ENCODE results near the gene RBPMS2.

The RBPMS2 gene

GRCh38 chr15:64782751-64783150 is 7.4 kb upstream of the RBPMS2 start:
- DNase-seq (ENCODE audit: low read depth in 2 of 2): no peak

DNA sequence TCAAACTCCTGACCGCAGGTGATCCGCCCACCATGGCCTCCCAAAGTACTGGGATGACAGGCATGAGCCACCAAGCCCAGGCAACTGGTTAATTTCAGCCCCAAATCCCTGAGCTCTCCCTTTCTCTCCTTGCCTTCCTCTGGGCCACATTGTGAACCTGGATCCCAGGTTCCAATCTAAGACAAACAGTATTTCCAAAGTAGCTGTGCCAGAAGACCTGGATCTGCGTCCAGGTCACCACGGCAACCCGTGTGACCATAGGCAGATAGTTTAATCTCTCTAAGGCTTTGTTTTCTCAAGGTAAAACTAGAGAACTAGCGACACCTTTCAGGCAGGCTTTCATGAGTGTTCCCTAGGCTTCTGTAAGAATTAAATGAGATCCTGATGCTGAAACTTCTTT is 5.9 kb upstream of the RBPMS2 start:
- no peak for DNase-seq (ENCODE audit: low read depth in 2 of 2)

DNA sequence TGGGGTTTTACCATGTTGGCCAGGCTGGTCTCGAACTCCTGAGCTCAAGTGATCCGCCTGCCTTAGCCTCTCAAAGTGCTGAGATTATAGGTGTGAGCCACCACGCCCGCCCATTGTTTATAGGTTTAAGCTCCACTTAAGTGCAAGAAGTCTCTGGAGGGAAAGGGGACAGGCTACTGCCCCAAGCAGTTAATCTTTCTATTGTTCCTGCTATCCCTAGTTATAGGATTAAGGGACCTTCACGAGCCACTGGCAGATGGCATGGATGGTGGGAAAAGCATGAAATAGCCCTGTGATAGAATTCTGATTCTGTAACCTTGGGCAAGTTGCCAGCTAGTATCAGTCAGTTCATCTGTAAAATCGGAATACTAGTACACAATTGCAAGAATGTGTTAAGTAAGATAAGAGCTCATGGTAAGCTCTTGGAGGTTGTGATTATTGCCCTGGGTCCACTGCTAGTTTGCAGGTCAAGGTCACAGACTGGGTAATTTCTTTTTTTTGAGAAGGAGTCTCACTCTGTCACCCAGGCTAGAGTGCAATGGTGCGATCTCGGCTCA is 5.3 kb upstream of the RBPMS2 start:
- no peak for DNase-seq (ENCODE audit: low read depth in 2 of 2)

DNA sequence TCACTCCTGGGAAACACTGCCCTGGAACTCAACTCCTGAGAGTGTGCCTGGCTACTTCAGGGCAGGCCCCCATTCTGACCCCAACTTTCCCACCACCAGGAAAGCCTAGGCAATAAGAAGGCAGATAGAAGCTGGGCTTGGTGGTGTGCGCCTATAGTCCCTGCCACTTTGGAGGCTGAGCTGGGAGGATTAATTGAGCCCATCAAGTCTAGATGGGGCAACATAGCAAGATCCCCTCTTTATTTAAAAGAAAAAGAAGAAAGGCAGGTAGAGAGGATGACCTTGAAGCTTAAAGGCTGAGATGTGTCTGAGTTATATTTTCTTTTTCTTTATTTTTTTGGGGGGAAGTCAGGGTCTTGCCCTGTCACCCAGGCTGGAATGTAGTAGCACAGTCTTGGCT is 4.2 kb upstream of the RBPMS2 start:
- no peak for DNase-seq (ENCODE audit: low read depth in 2 of 2)

- no peak for DNase-seq (ENCODE audit: low read depth in 2 of 2)
These were observed 3.6 kb upstream of the RBPMS2 start for GRCh38 chr15:64779024-64779423.

GRCh38 chr15:64776402-64776786 is 1.0 kb upstream of the RBPMS2 start:
- no peak for DNase-seq (ENCODE audit: low read depth in 2 of 2)

GRCh38 chr15:64774629-64775493 is 528 bp downstream of the RBPMS2 start:
- DNase-seq (ENCODE audit: low read depth in 2 of 2): no peak

DNA sequence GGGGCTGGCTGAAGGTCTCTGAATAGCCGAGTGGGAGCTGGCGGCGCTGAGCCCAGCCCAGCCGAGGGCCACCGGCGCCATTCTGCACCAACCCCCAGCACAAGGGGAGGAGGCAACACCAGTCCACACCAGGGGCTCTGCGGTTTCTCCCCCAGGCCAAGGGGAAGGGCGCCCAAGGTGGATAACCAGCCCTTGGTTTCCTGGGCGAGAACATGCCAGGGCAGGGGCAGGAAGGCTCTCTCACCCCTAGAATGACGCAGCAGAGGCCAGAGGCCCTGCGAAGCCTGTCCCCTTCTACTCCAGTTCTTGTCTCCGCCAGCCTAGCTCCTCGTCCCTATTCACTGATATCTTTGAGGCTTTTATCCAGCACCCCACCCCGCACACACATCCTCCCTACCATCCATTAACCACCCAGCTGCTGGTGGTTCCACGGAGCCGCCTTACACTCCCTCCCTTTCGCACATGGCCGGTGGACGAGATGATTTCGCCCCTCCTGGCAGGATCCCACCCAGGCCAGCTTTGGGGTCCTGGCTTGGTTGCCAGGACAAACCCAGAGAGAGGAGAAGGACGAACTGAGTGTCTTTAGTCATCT is 1.3 kb downstream of the RBPMS2 start:
- no peak for DNase-seq (ENCODE audit: low read depth in 2 of 2)

- DNase-seq (ENCODE audit: low read depth in 2 of 2): no peak
These were observed 1.8 kb downstream of the RBPMS2 start for GRCh38 chr15:64773606-64774005.

DNA sequence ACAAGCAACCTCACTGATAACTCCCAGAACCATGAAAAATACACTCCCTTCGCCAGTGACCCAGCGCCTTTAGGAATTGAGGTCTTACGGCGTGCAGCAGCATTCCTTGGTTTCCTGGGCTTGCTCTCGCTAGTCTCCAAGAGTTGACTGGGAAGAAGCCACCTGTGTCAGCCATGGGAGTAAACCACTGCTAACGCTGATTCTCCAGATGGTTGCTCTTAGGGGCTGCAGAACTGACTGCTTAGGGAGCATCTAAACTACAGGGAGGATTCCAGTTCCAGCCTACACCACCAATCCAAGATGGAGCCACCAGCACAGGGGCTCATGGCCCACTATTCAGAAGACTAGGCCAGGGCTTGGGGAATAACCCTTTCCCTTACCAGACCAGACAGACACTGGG is 2.4 kb downstream of the RBPMS2 start:
- DNase-seq (ENCODE audit: low read depth in 2 of 2): no peak

DNA sequence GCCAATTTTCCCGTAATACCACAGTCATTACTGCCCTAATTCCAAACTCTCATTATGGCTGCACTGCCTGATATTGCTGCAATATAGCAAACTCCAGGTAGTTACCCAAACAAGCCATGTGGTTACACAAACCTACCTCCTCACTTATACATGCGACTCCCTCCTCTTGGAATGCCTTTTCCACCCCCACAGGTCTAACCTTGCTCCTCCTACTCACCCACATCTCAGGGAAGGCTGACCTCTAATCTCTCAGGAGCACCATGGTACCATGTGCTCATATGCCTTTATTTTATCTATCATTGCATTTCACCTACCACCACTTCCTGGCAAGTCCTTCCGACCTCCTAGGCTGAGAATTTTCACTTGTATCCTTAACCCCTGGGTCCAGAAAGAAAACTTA is 2.9 kb downstream of the RBPMS2 start:
- DNase-seq (ENCODE audit: low read depth in 2 of 2): no peak

GRCh38 chr15:64770626-64771025 is 4.8 kb downstream of the RBPMS2 start:
- no peak for DNase-seq (ENCODE audit: low read depth in 2 of 2)

GRCh38 chr15:64767203-64767602 is 8.2 kb downstream of the RBPMS2 start:
- DNase-seq (ENCODE audit: low read depth in 2 of 2): no peak

DNA sequence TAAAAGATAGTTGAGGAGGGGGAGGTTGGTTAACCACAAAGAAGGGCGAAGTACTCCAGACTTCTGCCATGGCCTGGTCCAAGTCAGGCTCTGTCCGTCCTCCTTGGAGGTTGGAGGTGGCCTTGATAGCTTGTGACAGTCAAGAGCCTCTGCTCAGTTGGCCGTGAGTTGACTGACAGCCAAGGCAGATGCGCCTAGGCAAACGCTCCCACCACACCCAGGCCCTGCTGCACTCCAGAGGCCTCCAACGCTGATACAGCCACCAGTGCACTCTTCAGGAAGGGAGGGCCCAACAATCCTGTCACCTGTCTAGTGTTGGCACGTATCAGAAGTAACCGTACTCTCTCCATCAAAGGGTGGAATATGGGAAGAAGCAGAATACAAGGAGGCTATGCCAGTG is 9.3 kb downstream of the RBPMS2 start:
- DNase-seq (ENCODE audit: low read depth in 2 of 2): no peak

DNA sequence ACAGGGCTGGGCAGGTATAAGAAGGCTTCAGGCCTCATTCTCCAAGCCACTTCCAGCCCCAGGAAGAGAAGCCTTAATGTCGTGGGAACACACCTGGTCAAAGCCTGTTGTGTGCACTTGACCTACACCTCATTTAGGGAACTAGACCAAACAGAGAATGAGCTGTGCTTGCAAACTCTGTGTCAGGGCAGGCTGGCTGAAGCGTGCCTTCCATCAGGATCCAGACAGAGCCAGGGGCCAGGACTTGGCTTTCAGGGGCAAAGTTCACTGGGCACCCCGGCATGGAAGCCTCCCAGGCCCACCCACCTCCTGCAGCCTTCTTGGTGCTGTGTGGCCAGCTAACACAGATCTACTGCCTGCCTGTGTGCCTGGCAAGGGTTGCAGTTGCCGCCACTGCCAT is 11.5 kb downstream of the RBPMS2 start:
- no peak for DNase-seq (ENCODE audit: low read depth in 2 of 2)

GRCh38 chr15:64763462-64763861 is 11.9 kb downstream of the RBPMS2 start:
- no peak for DNase-seq (ENCODE audit: low read depth in 2 of 2)

DNA sequence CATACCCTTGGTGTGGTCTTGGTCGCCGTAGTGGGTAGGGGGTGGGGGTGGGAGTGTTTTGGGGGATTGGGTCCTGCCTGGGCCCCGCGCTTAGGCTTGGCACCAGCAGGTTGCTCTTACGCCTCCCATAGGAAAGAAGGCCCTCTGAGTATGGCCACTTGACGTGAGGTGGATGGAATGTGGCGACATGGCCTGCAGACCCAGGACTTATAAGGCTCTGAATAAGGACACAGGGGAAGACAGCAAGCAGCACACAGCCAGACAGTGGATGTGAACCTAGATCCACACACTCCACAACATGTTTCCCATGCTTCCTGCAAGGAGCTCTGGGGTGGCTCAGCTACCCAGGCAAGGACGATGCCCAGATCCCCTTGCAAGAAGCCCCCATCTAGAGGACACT is 12.4 kb downstream of the RBPMS2 start:
- no peak for DNase-seq (ENCODE audit: low read depth in 2 of 2)

GRCh38 chr15:64762546-64762945 is 12.8 kb downstream of the RBPMS2 start:
- DNase-seq (ENCODE audit: low read depth in 2 of 2): no peak

DNA sequence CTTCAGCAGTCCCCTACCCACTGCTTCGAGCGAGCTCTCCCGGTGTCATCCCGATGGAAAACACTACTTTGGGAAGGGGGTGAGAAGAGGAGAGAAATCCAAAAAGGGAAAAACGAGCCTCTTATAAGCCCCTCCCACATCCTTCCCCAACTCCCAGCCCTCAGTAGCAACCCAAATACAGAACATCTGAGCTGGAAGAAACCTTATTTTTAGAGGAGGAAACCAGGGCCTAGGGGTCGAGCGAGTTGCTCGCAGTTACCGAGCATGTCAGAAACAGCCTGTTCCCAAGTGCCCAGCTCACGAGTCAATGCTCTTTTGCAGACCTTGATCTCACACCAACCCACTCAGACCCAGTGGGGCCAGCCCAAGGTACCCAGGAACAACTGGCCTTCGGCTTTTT is 14.2 kb downstream of the RBPMS2 start:
- DNase-seq (ENCODE audit: low read depth in 2 of 2): no peak

DNA sequence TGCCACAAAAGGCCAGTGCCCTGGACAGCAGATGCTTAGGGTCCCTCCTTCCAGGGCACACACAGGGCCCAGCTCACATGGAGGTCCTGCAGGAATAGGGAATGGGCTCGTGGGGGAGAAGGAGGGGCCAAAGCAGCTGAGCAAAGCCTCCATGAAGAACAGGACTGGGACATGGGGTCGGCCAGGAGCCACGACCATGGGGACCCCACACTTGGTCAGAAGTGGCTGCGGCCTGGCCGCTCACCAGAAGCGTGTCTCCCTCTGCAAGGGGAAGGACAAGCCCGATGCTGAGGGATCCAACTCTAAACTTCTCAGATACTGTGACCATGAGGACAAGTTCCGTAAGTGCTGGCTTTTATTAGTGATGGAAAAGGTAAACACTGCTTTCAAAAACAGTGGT is 15.3 kb downstream of the RBPMS2 start:
- no peak for DNase-seq (ENCODE audit: low read depth in 2 of 2)

DNA sequence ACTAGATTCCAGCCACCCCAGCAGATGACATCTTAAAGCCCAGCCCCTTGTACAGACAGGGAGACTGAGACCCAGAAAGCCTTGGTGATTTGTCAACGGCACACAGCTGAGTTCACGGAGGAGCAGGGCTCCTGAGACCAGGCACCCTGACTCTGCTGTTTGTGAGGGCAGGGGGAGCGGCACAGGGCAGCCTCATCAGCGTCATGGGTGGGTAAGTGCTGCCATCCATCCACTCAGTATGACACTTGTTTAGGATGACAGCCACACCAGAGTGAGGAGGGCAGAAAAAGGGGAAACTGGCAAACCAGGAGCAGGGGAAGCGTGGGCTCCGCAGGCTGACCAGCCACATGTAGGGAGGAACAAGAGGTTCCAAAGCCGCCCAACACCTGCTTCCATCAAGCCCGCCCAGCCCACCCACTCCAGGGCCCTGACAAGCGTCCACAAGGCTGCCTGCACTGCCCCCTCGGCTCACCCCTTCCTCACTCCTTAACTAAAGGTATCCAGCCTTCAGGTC is 19.9 kb downstream of the RBPMS2 start:
- DNase-seq (ENCODE audit: low read depth in 2 of 2): no peak

DNA sequence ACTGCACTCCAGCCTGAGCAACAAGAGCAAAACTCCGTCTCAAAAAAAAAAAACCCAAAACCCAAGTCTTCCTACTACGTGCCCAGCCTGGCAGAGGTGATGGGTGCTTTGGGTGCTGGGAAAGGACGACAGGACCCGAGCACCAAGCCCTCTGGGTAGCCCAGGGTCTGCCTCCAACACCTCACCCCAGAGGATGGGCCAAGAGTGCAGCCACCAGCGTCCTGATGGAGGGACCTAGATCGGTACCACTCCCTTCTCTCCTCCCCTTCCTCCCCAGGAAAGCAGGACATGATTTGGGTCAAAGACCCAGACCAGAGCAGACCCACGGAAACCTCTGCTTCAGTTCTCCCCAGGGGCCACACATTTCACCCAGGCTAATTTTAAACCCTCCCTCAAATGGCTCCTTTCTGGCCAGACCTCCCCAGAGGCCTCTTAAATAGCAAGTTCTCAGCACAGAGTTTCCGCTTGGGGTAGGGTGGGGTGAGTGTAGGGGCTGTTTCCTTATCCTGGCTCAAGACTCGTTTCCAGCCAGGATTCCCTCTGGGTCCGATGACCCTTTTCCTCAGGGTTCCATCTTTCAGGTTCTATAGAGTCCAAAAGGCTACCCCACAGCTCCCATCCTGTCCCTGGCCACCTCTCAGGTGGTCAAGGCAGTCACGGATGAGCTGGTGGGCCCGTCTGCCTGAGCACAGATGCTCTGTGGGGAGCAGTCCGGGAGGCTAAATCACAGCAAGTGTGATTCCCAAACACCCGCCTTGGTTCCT is 20.5 kb downstream of the RBPMS2 start:
- no peak for DNase-seq (ENCODE audit: low read depth in 2 of 2)

Data from activated CD8-positive, alpha-beta memory T cell treated with anti-CD3 and anti-CD28 coated beads for 4 hours (primary cell).